NCI-H748 (cell line): ENCODE measurements around the gene ZNF407.

Experiments
- DNase-seq: peaks from one replicate; lab custom pipeline; 2025; ENCODE audit not compliant: unreplicated experiment; lab: John Stamatoyannopoulos, UW

ZNF407 gene

GRCh38 chr18:75110846-75111415, 513.3 kb downstream of the ZNF407 start:
- DNase-seq, result no peak

GRCh38 chr18:75111760-75112159, 514.1 kb downstream of the ZNF407 start:
- DNase-seq, result no peak

GRCh38 chr18:75112186-75113096, 514.8 kb downstream of the ZNF407 start:
- no peak for DNase-seq

- DNase-seq, result no peak
Observed at GRCh38 chr18:75113455-75113854, 515.8 kb downstream of the ZNF407 start.

GRCh38 chr18:75114231-75114764, 516.6 kb downstream of the ZNF407 start:
- no peak for DNase-seq
